Small intestine (tissue), 7 donors: ENCODE data around the gene ACAP1. TPM values are rescaled to one million over a fixed set of nuclear protein-coding genes. Genes with fewer than 3 reads are reported as not detected.
"Not testable (repeated sequence)": the region's sequence is repeated elsewhere in the genome, so short reads cannot be mapped to it uniquely, and the experiment has no call there.

Experiments
- DNase-seq, 2 donors: peaks; one replicate each; pipeline versions ENCODE4 v3.0.0 to v3.0.0-alpha.2; 2013
- FAIRE-seq: peaks from 2 replicates; lab custom pipeline; 2012; peaks lifted over from hg19 to GRCh38; lab: Jason Lieb, UNC
- H3K27ac ChIP-seq, 3 donors: one replicate each; pipeline ENCODE4 v1.5.1; 2013; ENCODE audit warnings: low read length in 2 of 3, mild to moderate bottlenecking in 2 of 3, control low read depth in 1 of 3, inconsistent platforms in 1 of 3, low read depth in 1 of 3, moderate library complexity in 1 of 3
- H3K27me3 ChIP-seq, 3 donors: one replicate each; pipeline ENCODE4 v1.6.1; 2013; ENCODE audit warnings: low read length in 3 of 3, inconsistent platforms in 1 of 3; ENCODE audit not compliant: control insufficient read depth in 3 of 3, insufficient read depth in 3 of 3
- H3K36me3 ChIP-seq, 3 donors: one replicate each; pipeline ENCODE4 v1.6.1; 2013; ENCODE audit warnings: low read length in 3 of 3, inconsistent platforms in 1 of 3, low read depth in 1 of 3, mild to moderate bottlenecking in 1 of 3, moderate library complexity in 1 of 3; ENCODE audit not compliant: control insufficient read depth in 3 of 3, insufficient read depth in 2 of 3
- H3K4me1 ChIP-seq, 3 donors: one replicate each; pipeline ENCODE4 v1.6.1; 2013; ENCODE audit warnings: low read length in 2 of 3, inconsistent platforms in 1 of 3, low read depth in 1 of 3, mild to moderate bottlenecking in 1 of 3, moderate library complexity in 1 of 3; ENCODE audit not compliant: control insufficient read depth in 3 of 3, insufficient read depth in 2 of 3
- H3K4me3 ChIP-seq, 3 donors: one replicate each; pipeline ENCODE4 v1.5.1; 2013; ENCODE audit warnings: low read length in 3 of 3, control low read depth in 1 of 3, inconsistent platforms in 1 of 3, low read depth in 1 of 3, mild to moderate bottlenecking in 1 of 3, moderate library complexity in 1 of 3
- H3K9me3 ChIP-seq, 2 donors: one replicate each; pipeline ENCODE4 v1.6.1; 2013; ENCODE audit warnings: low read depth in 1 of 2, low read length in 1 of 2; ENCODE audit not compliant: control insufficient read depth in 2 of 2, insufficient read depth in 1 of 2
- WGBS, 3 donors: extraction: QIAGEN DNeasy Blood & Tissue Kit; methylation state at CpG; one replicate each; pipeline ENCODE4 v1.1.7; 2013; 5-methylcytosine and 5-hydroxymethylcytosine counted together
- polyA plus RNA-seq, 4 donors: library from polyadenylated mRNA; stranded (reverse) in 3 of 4; unstranded in 1 of 4; fragments of 200-250 nt in 3 of 4; fragments of 120-200 nt in 1 of 4; gene quantifications; one replicate each; pipeline versions ENCODE4 v1.2.1 to v1.2.3, GENCODE V29; 2013
- donor health status: healthy with polysubstance abuse.
- donor health status: control.
- donor health status: control.
- donor health status: Bipolar disorder and iron deficiency.
- donor health status: healthy.

The ACAP1 gene
- polyA plus RNA-seq, 4 donors: 3.8 to 43.5 (median 8.5) TPM

DNA sequence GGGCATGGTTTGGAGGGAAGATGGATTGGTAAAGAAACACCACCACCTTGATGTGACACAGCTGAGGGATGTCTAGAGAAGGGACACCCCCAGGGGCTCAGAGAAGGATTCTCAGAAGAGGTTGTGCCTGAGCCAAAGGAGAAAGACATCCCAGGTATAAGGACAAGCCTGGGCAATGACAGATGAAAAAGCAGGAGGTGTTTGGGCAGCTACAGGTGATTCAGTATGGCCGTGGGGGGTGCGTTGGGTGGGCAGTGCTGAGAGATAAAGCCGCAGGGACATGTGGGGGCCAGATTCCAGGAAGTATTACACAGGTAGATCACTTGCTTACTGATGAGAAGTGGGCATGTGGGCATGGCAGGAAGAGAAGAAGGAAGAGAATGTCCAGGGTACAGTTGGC lies 25.6 kb downstream of the ACAP1 start:
- DNase-seq: no peak
- no peak overlapping the region for H3K4me3 ChIP-seq
- H3K4me1 ChIP-seq: no peaks in the 10 kb centered on the region
- no peak overlapping the region for H3K27ac ChIP-seq
- H3K27me3 ChIP-seq: peaks cover 0 to 3% (median 0%) of the 10 kb centered on the region in 3 donors
- H3K9me3 ChIP-seq: no peaks in the 10 kb centered on the region
- no peak for FAIRE-seq
- no peaks in the 10 kb centered on the region for H3K36me3 ChIP-seq
- 49 to 66% (median 57%) methylated on average over 3 of the region's 3 CpGs for WGBS, 3 donors

DNA sequence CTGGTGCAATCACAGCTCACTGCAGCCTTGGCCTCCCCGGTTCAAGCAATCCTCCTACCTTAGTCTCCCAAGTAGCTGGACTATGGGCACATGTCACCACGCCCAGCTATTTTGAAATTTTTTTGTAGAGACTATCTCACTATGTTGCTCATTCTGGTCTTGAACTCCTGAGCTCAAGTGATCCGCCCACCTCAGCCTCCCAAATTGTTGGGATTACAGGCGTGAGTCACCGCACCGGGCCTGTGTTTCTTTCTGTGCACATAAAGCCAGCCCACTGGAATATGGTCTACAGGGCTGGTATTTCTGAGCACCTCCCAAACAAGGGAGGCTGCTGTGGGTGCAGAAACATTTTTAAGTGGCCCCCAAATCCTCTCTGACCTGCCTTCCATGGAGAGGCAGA lies 27.0 kb downstream of the ACAP1 start:
- no peak for DNase-seq
- 88 to 91% (median 89%) methylated on average over 6 of the region's 6 CpGs for WGBS, 3 donors
- Histone ChIP-seq H3K4me1 (no peaks in the 10 kb centered on the region), H3K27ac (no peak overlapping the region), H3K36me3 (no peaks in the 10 kb centered on the region), H3K4me3 (no peak overlapping the region), H3K27me3 (peaks cover 0 to 7% (median 0%) of the 10 kb centered on the region in 3 donors), H3K9me3 (no peaks in the 10 kb centered on the region)
- no peak for FAIRE-seq

DNA sequence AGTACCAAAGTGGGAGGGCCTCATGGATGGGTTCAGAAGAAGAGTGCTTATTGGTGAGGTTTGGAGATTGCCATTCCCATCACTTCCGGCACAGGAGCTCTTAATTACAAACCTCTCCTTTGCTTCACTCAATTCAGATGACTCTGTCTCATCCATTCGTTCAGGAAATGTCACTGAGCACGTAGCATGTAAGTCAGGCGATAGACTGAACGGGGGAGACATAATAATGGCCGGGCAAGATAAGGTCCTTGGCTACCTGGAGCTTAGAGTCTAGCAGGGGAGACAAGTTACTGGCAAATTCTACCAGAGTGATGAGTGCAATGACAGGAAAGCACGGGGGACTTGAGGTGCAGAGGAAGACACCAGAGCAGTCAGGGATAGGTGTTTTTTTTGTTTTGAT lies 29.6 kb downstream of the ACAP1 start:
- WGBS, 3 donors: 88 to 90% (median 88%) methylated on average over 6 of the region's 7 CpGs
- H3K36me3 ChIP-seq, DNase-seq, H3K4me1 ChIP-seq, H3K9me3 ChIP-seq, H3K27ac ChIP-seq, H3K4me3 ChIP-seq, H3K27me3 ChIP-seq, FAIRE-seq: not testable (repeated sequence)

- no peak overlapping the region for H3K27ac ChIP-seq
- WGBS, 3 donors: 79 to 82% (median 81%) methylated on average over 8 of the region's 8 CpGs
- H3K36me3 ChIP-seq: no peaks in the 10 kb centered on the region
- no peaks in the 10 kb centered on the region for H3K9me3 ChIP-seq
- H3K27me3 ChIP-seq: peaks cover 0 to 5% (median 0%) of the 10 kb centered on the region in 3 donors
- H3K4me1 ChIP-seq: no peaks in the 10 kb centered on the region
- H3K4me3 ChIP-seq: no peak overlapping the region
- FAIRE-seq (no peak), DNase-seq (no peak)
Measured at GRCh38 chr17:7367083-7367482, 30.8 kb downstream of the ACAP1 start.

- Histone ChIP-seq H3K27me3 (peaks cover 0 to 5% (median 0%) of the 10 kb centered on the region in 3 donors), H3K9me3 (no peaks in the 10 kb centered on the region), H3K4me3 (no peak overlapping the region), H3K27ac (no peak overlapping the region), H3K4me1 (no peaks in the 10 kb centered on the region), H3K36me3 (no peaks in the 10 kb centered on the region)
- 72 to 77% (median 77%) methylated on average over 12 to 13 of the region's 13 CpGs for WGBS, 3 donors
- FAIRE-seq (no peak), DNase-seq (no peak)
Measured at GRCh38 chr17:7367918-7368598, 31.7 kb downstream of the ACAP1 start.

DNA sequence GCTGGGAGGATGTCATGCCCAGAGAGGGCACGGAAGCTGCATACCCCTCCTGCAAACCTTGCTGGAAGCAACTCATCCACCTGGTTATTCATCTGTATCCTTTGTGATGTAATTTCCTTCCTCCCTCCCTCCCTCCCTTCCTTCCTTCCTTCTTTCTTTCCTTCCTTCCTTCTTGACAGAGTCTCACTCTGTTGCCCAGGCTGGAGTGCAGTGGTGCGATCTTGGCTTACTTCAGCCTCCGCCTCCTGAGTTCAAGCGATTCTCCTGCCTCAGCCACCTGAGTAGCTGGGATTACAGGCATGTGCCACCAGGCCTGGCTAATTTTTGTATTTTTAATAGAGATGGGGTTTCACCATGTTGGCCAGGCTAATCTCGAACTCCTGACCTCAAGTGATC lies 32.3 kb downstream of the ACAP1 start:
- not testable (repeated sequence) for H3K27ac ChIP-seq, H3K9me3 ChIP-seq, FAIRE-seq, H3K4me3 ChIP-seq, H3K36me3 ChIP-seq, H3K4me1 ChIP-seq, H3K27me3 ChIP-seq, DNase-seq
- WGBS, 3 donors: 90 to 98% (median 93%) methylated on average over 5 of the region's 5 CpGs

DNA sequence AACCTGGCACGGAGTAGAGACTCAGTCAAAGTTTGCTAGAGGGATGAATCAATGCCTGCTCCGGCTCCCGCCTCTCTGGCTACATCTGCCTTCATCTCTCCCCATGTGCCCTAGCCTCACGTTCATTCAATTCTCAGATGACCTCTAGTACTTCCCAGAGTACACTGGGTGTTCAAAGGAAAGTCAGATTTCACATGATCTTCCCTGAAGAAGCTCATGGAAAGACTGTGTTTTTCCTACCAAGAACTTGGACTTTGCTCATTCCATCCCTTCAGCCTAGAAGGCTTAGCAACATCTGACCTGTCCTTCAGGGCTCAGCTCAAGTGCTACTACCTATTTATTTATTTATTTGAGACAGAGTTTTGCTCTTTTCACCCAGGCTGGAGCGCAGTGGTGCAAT lies 33.5 kb downstream of the ACAP1 start:
- Histone ChIP-seq H3K4me1 (no peaks in the 10 kb centered on the region), H3K9me3 (no peaks in the 10 kb centered on the region), H3K27me3 (peaks cover 0 to 5% (median 0%) of the 10 kb centered on the region in 3 donors), H3K4me3 (no peak overlapping the region), H3K36me3 (no peaks in the 10 kb centered on the region), H3K27ac (no peak overlapping the region)
- FAIRE-seq (no peak), DNase-seq (peak in 1 of 2 donors; percentile 50)
- WGBS, 3 donors: 61 to 75% (median 66%) methylated on average over 5 of the region's 5 CpGs

DNA sequence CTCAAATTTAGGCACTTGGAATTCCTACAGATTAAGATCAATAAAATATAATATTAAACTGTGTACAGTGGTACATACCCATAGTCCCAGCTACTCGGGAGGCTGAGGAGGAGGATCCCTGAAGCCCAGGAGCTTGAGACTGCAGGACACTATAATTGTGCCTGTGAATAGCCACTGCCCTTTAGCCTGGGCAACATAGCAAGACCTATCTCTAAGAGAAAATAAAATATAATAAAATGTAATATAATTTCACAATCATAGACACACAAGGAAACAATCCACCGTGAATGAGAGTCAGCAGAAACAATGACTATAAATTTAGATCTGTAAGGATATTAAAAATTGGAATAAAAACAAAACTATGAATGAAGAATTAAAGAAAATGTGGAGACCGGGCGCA lies 34.5 kb downstream of the ACAP1 start:
- Histone ChIP-seq H3K27me3 (peaks cover 0 to 5% (median 0%) of the 10 kb centered on the region in 3 donors), H3K9me3 (no peaks in the 10 kb centered on the region), H3K4me1 (no peaks in the 10 kb centered on the region), H3K4me3 (no peak overlapping the region), H3K27ac (no peak overlapping the region), H3K36me3 (no peaks in the 10 kb centered on the region)
- 71 to 85% (median 74%) methylated on average over 4 of the region's 4 CpGs for WGBS, 3 donors
- DNase-seq (no peak), FAIRE-seq (no peak)

DNA sequence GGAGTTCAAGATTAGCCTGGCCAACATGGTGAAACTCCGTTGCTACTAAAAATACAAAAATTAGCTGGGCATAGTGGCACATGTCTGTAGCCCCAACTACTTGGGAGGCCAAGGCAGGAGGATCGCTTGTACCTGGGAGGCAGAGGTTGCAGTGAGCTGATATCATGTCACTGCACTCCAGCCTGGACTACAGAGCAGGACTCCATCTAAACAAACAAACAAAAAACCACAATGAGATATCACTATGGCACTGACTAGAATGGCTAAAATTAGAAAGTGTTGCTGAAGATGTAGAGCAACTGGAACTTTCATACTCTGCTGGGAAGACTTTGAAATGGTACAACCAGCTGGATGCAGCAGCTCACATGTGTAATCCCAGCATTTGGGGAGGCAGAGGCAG lies 38.0 kb downstream of the ACAP1 start:
- Histone ChIP-seq H3K36me3 (no peaks in the 10 kb centered on the region), H3K4me1 (no peaks in the 10 kb centered on the region), H3K27ac (no peak overlapping the region), H3K9me3 (no peaks in the 10 kb centered on the region), H3K4me3 (no peak overlapping the region), H3K27me3 (no peaks in the 10 kb centered on the region)
- DNase-seq (no peak), FAIRE-seq (no peak)
- WGBS, 3 donors: 81 to 100% (median 87%) methylated on average over 2 of the region's 2 CpGs
